Lower lobe of right lung (tissue), 2 donors: ENCODE measurements around the gene COL1A2. TPM values are rescaled to one million over a fixed set of nuclear protein-coding genes. Genes with fewer than 3 reads are reported as not detected.

Experiments used
- ATAC-seq, 2 donors: fragments of 200-7000 bp; cut with Tn5 transposase; one replicate each; pipeline ENCODE4 v1.9.1; 2020 to 2022; ENCODE audit warnings: mild to moderate bottlenecking in 2 of 2, moderate library complexity in 2 of 2
- DNase-seq: peaks from one replicate; pipeline ENCODE4 v3.0.0-alpha.2; 2020
- H3K27ac ChIP-seq: fragments of 200-600 bp; one replicate; pipeline ENCODE4 v1.8.0; 2022
- H3K27me3 ChIP-seq: fragments of 200-600 bp; one replicate; pipeline ENCODE4 v1.8.0; 2022; ENCODE audit warnings: low read depth
- H3K36me3 ChIP-seq: fragments of 200-600 bp; one replicate; pipeline ENCODE4 v1.8.0; 2022; ENCODE audit warnings: mild to moderate bottlenecking
- H3K4me1 ChIP-seq: fragments of 200-600 bp; one replicate; pipeline ENCODE4 v1.8.0; 2022
- H3K4me3 ChIP-seq: fragments of 200-600 bp; one replicate; pipeline ENCODE4 v1.8.0; 2022; ENCODE audit warnings: mild to moderate bottlenecking
- H3K9me3 ChIP-seq: fragments of 200-600 bp; one replicate; pipeline ENCODE4 v1.8.0; 2022
- CTCF ChIP-seq: fragments of 200-600 bp; IDR thresholded peaks from one replicate; pipeline ENCODE4 v1.8.0; 2022; ENCODE audit warnings: antibody characterized with exemption, mild to moderate bottlenecking
- intact Hi-C: fragments of 100-400 bp; cut with DNase I; formaldehyde crosslinking; loops from one replicate; pipeline ENCODE4 v1.11.0; 2022
- total RNA-seq: library from RNA; stranded (reverse); fragmentation: NEBNext Ultra II Directional; extraction: Animal tissue kit (Norgen Biotek cat#: 25700); gene quantifications from one replicate; pipeline ENCODE4 v1.2.1, GENCODE V29; 2021
- donor health status: DM: no; HTN: yes; CAD: no; lungs with severe emphysema.

The COL1A2 gene
- total RNA-seq, 1 donor from 2014 or later = 252 TPM

DNA sequence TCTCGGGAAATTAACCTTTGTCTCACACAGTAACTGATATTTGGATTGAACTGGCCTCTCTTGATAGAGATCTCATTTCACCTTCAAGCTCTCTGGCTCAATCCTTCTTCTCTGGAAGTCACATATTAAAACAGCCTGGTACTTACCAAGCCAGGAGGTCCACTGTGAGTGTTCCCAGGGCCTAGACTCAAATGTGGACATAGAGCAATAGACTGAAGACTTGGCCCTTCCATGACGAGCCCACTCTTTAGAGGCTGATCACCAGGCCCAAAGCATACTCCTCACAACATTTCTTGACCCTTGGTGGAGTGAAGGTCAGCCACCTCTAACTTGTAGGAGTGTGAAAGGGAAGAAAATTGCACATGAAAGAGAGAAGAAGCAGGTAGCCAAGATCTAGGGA lies 38.5 kb downstream of the COL1A2 start:
- intact Hi-C loops = no loop called here
- Histone ChIP-seq H3K27me3 (no peaks in the 10 kb centered on the region), H3K4me1 (peaks cover 7% of the 10 kb centered on the region), H3K9me3 (no peaks in the 10 kb centered on the region), H3K4me3 (no peak overlapping the region), H3K27ac (no peak overlapping the region), H3K36me3 (peaks cover 1% of the 10 kb centered on the region)
- DNase-seq = no peak
- ATAC-seq = peak in 1 of 2 donors; percentile 21
- no peak for TF ChIP-seq CTCF

DNA sequence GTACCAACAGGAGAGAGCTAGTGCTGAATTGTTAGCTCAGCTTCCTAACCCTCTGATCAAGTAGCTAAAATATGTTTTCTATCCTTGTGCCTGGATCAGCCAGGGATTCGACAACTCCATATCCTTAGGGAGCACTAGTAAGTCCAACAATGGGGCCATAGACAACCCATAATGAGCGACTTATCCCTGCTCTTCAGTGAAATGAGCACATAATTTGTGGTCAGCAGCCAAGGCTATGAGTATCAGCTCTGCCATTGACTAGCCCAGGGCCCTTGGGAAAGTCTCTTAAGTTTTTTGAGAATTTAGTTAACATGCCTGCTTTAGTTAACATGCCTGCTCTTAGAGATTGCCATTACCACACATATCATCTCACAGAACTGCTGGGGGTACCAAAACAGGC lies 39.3 kb downstream of the COL1A2 start:
- no peak for TF ChIP-seq CTCF
- no peaks in the 10 kb centered on the region for H3K36me3 ChIP-seq
- no peak for ATAC-seq
- H3K4me1 ChIP-seq = peaks cover 7% of the 10 kb centered on the region
- no peaks in the 10 kb centered on the region for H3K27me3 ChIP-seq
- no peak for DNase-seq
- H3K4me3 ChIP-seq = no peak overlapping the region
- intact Hi-C loops = no loop called here
- H3K27ac ChIP-seq = no peak overlapping the region
- no peaks in the 10 kb centered on the region for H3K9me3 ChIP-seq

- DNase-seq (no peak), ATAC-seq (peak; percentile 80 to 88)
- Histone ChIP-seq H3K4me1 (peaks cover 7% of the 10 kb centered on the region), H3K27me3 (no peaks in the 10 kb centered on the region), H3K9me3 (no peaks in the 10 kb centered on the region), H3K4me3 (no peak overlapping the region), H3K27ac (no peak overlapping the region), H3K36me3 (no peaks in the 10 kb centered on the region)
- intact Hi-C loops = no loop called here
- TF ChIP-seq CTCF = peak; percentile 80
Observed at GRCh38 chr7:94436018-94436604, 41.4 kb downstream of the COL1A2 start.

- intact Hi-C loops = no loop called here
- H3K27me3 ChIP-seq = no peaks in the 10 kb centered on the region
- DNase-seq (no peak), ATAC-seq (no peak)
- no peaks in the 10 kb centered on the region for H3K36me3 ChIP-seq
- H3K4me3 ChIP-seq = no peak overlapping the region
- TF ChIP-seq CTCF = no peak
- no peaks in the 10 kb centered on the region for H3K9me3 ChIP-seq
- peaks cover 7% of the 10 kb centered on the region for H3K4me1 ChIP-seq
- H3K27ac ChIP-seq = no peak overlapping the region
Observed at GRCh38 chr7:94436700-94437099, 42.0 kb downstream of the COL1A2 start.

- DNase-seq (no peak), ATAC-seq (no peak)
- H3K4me3 ChIP-seq = no peak overlapping the region
- H3K27ac ChIP-seq = no peak overlapping the region
- H3K4me1 ChIP-seq = peaks cover 7% of the 10 kb centered on the region
- no peaks in the 10 kb centered on the region for H3K27me3 ChIP-seq
- TF ChIP-seq CTCF = no peak
- no peaks in the 10 kb centered on the region for H3K9me3 ChIP-seq
- H3K36me3 ChIP-seq = no peaks in the 10 kb centered on the region
- intact Hi-C loops = no loop called here
Observed at GRCh38 chr7:94439893-94440381, 45.2 kb downstream of the COL1A2 start.
